Ureter (tissue), 1 donor: ENCODE measurements around the gene RAD51B. TPM values are rescaled to one million over a fixed set of nuclear protein-coding genes. Genes with fewer than 3 reads are reported as not detected.

Source experiments
- DNase-seq: peaks from one replicate; pipeline ENCODE4 v3.0.0-alpha.2; 2020; ENCODE audit warnings: low spot score
- total RNA-seq: library from RNA; stranded (reverse); gene quantifications from one replicate; pipeline ENCODE4 v1.2.4, GENCODE V29; 2023
- donor health status: DM: yes; HTN: yes; CAD: no.

RAD51B gene
- total RNA-seq, 1 donor from 2014 or later, result 36.6 TPM

- DNase-seq, result no peak
These were observed 326.0 kb downstream of the RAD51B start for GRCh38 chr14:68145539-68145938.

GRCh38 chr14:68146818-68147217 is 327.2 kb downstream of the RAD51B start:
- DNase-seq, result no peak

GRCh38 chr14:68147303-68147702 is 327.7 kb downstream of the RAD51B start:
- DNase-seq, result no peak

GRCh38 chr14:68148276-68148675 is 328.7 kb downstream of the RAD51B start:
- no peak for DNase-seq

- no peak for DNase-seq
These were observed 329.2 kb downstream of the RAD51B start for GRCh38 chr14:68148763-68149162.

GRCh38 chr14:68153275-68153674 is 333.7 kb downstream of the RAD51B start:
- DNase-seq, result no peak

- no peak for DNase-seq
These were observed 334.7 kb downstream of the RAD51B start for GRCh38 chr14:68154275-68154674.

- no peak for DNase-seq
These were observed 338.4 kb downstream of the RAD51B start for GRCh38 chr14:68157971-68158371.

- no peak for DNase-seq
These were observed 339.1 kb downstream of the RAD51B start for GRCh38 chr14:68158640-68159039.

GRCh38 chr14:68159701-68160633 is 340.4 kb downstream of the RAD51B start:
- no peak for DNase-seq

- DNase-seq, result no peak
These were observed 341.4 kb downstream of the RAD51B start for GRCh38 chr14:68160779-68161546.

GRCh38 chr14:68162887-68163286 is 343.3 kb downstream of the RAD51B start:
- no peak for DNase-seq

- no peak for DNase-seq
These were observed 345.1 kb downstream of the RAD51B start for GRCh38 chr14:68164711-68165113.

GRCh38 chr14:68165274-68165843 is 345.8 kb downstream of the RAD51B start:
- no peak for DNase-seq

- no peak for DNase-seq
These were observed 347.3 kb downstream of the RAD51B start for GRCh38 chr14:68166731-68167382.

- no peak for DNase-seq
These were observed 348.0 kb downstream of the RAD51B start for GRCh38 chr14:68167383-68168087.

- DNase-seq, result no peak
These were observed 349.0 kb downstream of the RAD51B start for GRCh38 chr14:68168460-68169109.

- DNase-seq, result no peak
These were observed 352.6 kb downstream of the RAD51B start for GRCh38 chr14:68172216-68172615.

- no peak for DNase-seq
These were observed 353.0 kb downstream of the RAD51B start for GRCh38 chr14:68172627-68173026.

GRCh38 chr14:68173227-68173972 is 353.8 kb downstream of the RAD51B start:
- no peak for DNase-seq
